RCC 7860 (cell line): Measurements from ENCODE around the gene CEBPZOS.

Experiments used
- DNase-seq: peaks from one replicate; pipeline ENCODE4 v3.0.0-alpha.2; 2015; ENCODE audit warnings: low spot score
- FAIRE-seq: peaks from 2 replicates; lab custom pipeline; 2012; peaks lifted over from hg19 to GRCh38; lab: Jason Lieb, UNC

CEBPZOS gene

GRCh38 chr2:37231241-37232130, 35.2 kb downstream of the CEBPZOS start, which contains the start of the genes CEBPZ and NDUFAF7:
Gene CEBPZ (minus strand): TSS chr2:37231596. CDS start chr2:37231567, 29 bp downstream.
Gene NDUFAF7 (plus strand): TSS chr2:37231658. CDS start chr2:37231706, 48 bp downstream.
- FAIRE-seq: peak; percentile 16
- peak; percentile 84 for DNase-seq

GRCh38 chr2:37232131-37232933, 36.0 kb downstream of the CEBPZOS start:
- FAIRE-seq (no peak), DNase-seq (no peak)

- DNase-seq (no peak), FAIRE-seq (no peak)
These were observed 47.1 kb downstream of the CEBPZOS start for GRCh38 chr2:37243435-37243834.

GRCh38 chr2:37244017-37244416, 47.7 kb downstream of the CEBPZOS start:
- DNase-seq (no peak), FAIRE-seq (no peak)

GRCh38 chr2:37244755-37245154, 48.5 kb downstream of the CEBPZOS start:
- no peak for DNase-seq
- FAIRE-seq: no peak

- DNase-seq (no peak), FAIRE-seq (no peak)
These were observed 49.9 kb downstream of the CEBPZOS start for GRCh38 chr2:37246205-37246604.

- DNase-seq (no peak), FAIRE-seq (no peak)
These were observed 54.8 kb downstream of the CEBPZOS start for GRCh38 chr2:37250869-37251740.
